LHCN-M2 (cell line): Measurements from ENCODE around the gene RGS8. TPM values are rescaled to one million over a fixed set of nuclear protein-coding genes. Genes with fewer than 3 reads are reported as not detected.
"Not testable (repeated sequence)": the region's sequence is repeated elsewhere in the genome, so short reads cannot be mapped to it uniquely, and the experiment has no call there.

Experiments used
- DNase-seq: peaks from one replicate; pipeline ENCODE4 v3.0.0-alpha.2; 2012; ENCODE audit warnings: low read depth
- total RNA-seq: library from RNA; depleted of rRNA; stranded (reverse); fragments of >200 nt; gene quantifications from 2 replicates; pipeline ENCODE4 v1.2.3, GENCODE V29; 2014

RGS8 gene
- total RNA-seq, 1 experiment from 2014 or later = not detected

DNA sequence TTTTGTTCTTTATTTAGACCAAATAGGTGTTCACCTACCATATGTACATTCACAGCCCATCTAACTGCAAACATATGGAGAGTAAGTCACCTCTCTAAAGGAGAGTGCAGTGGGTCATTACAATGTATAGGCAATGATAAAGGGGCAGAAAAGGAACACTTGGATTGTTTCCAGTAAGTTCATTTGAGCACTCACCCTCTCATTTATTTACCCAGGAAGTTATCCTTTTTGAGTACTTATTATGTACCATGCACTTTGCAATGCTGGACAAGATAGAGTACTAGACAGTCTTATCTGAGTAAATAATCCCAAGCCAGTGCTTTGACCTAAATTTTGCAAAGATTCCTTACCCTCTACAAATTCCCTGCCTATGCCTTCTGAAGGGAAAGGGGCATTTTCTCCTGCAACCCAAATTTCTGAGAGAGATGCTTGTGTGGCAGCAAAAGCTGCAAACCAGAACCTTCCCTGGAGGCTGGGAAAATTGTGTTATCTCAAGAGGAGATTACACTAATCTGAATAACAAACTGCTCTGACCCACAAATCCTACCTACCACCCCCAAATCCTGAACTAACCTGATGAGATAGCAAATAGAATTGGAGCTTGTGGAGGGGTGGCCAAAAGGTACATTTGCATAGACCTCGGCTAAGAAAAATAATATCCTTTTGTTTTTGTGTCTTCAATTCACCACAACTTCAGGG, 18.6 kb upstream of the RGS8 start:
- DNase-seq = no peak

DNA sequence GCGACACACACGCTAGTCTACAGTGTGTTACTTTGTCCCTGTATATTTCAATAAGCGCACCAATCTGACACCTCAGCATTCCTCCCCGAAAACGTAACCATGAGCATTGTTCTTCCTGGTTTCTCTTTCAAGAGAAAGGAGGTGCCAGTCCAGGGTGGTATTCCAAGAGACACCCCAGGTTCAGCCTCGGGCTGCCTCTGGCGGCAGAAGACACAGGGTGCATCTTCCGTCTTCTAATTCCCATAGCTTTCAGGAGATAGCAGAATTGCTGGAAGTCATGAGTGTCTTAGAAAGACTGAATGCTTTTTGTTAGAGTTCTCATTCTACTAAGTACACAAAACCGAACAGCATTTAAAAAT, 15.9 kb upstream of the RGS8 start:
- DNase-seq = no peak

DNA sequence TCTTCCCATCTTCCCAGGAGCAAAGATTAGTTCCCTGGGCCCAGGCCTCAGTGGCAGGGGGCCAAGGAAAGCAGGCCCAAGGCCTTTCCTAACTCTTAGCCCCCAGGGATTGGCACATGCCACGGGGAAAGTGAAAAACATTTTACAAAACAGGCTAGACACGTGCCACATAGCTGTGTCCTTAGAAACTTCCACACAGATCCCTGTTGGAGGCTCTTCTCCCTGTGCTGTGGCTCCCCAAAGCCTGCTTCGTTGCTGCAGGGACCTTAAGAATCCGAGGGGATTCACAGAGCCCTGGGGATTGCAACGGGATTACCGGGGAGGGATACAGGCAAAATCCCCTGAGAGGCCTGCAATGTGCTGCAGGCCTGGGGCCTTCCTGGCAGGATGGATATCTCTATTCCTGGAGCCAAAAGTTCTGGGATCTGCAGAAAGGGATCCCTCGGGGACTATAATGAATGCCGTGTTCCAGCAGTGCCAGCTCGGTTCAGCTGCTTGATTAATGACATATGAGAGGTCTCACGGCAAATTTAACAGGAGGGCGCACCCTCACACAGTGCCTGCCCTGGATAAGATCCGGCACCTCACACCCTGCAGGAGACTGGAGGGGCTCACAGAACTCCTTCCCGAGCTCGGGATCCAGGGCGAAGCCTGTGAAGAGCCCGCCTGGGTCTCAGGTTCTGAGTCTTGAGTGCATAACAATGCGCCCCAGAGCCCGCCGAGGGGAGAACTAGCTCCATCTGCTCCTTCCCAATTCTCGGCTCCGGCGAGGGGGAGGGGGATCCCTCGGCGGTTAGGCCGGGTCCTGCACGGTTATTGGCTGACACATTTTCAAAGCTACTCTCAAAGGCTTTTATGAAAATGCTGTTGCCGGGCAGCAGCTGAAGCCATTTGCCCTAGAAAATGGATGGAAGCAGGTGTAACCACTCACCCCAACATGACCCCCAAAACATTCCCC, 15.3 kb upstream of the RGS8 start:
- peak; percentile 93 for DNase-seq

DNA sequence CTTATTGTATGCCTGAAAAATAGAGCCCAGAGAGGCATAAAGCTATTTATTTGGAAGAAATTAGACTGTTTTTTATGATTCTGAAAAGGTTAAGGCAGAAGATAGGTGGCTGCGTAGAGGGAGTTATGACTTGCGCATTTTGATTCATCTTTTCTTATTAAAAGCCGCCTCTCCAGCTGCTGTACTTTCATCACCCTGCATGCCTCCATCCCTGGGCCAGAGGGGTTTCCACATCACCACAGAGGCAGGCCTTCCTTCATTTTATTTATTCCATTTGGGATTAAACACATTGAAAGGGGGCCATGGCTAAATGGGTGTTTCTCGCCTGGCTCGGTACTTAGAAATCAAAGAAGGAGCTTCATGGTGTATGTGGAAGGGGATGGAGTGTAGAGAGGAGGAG, 14.6 kb upstream of the RGS8 start:
- DNase-seq = peak; percentile 3

DNA sequence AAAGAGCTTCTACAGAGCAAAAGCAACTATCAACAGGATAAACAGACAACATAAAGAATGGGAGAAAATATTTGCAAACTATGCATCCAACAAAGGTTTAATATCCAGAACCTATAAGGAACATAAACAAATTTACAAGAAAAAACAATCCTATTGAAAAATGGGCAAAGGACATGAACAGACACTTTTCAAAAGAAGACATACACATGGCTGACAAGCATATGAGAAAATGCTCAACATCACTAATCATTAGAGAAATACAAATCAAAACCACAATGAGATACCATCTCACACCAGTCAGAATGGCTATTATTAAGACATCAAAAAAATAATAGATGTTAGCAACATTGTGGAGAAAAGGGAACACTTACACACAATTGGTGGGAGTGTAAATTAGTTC, 8.8 kb upstream of the RGS8 start:
- DNase-seq = not testable (repeated sequence)

DNA sequence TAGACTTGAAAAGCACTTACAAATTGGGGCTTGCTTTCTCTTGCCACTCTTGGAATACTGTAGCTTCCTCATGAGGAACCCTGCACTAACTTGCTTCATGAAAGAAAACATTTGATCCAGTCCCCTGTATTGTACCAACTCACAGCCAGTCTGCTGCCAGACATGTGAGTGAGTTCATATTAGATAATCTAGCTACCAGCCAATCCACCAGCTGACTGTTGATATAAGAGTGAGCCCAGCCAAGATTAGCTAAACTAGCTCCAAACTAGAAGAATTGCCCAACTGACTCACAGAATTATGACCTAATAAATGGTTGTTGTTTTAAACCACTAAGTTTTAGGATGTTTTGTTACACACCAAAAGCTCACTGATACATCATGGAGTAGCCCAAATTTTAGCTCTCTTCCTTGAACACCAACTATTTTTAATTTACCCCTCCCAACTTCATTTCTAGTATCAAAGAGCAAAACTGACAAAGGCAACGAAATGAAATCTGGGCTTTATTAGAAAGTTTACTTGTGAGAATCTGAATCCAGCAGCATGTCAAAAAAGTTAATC, 6.6 kb upstream of the RGS8 start:
- DNase-seq = no peak

DNA sequence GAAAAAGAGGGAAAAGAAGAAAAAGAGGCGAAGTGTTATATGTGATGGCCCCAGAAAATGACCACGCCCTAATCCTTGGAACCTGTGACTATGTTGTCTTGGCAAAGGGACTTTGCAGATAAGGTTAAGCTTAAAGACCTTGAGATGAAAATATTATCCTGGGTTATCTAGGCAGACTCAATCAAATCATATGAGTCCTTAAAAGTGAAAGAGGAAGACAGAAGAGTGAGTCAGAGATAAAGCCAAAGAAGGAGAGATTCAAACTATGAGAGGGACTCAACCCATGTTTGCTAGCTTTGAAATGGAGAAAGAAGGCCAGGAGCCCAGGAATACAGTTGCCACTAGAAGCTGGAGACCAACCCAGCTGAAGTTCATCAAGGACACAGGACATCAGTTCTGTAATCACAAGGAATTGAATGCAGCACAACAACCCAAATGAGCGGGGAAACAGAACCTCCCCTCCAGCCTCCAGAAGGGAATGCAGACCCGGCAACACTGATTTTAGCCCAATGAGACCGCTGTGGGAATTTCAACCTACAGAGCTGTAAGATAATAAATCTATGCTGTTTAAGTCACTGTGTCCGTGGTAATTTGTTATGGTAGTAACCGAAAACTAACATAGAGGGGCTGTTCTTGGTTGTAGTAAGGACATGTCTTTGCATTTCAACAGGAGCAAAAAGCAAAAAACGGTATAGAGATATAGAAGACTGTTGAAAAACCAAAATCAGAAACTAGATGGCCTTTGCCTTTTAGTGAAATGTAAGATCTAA, 4.2 kb upstream of the RGS8 start:
- no peak for DNase-seq

DNA sequence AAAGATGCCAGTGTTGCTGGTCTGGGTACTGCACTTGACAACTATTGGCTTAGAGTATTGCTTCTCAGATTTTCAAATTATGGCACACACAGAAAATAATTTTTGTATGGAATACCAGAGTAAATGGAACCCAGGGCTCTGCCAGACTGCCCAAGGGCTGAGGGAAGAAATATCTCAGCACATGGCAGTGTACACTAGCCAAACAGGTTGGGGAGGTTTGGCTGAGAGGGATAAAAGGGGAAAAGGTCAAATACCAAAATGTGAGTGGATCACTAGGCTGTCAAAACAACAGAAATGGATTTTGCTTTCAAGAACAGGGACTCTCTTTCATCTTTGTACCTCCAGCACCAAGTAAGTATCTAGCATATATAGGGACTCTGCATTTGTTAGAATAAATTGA, 3.0 kb upstream of the RGS8 start:
- no peak for DNase-seq

DNA sequence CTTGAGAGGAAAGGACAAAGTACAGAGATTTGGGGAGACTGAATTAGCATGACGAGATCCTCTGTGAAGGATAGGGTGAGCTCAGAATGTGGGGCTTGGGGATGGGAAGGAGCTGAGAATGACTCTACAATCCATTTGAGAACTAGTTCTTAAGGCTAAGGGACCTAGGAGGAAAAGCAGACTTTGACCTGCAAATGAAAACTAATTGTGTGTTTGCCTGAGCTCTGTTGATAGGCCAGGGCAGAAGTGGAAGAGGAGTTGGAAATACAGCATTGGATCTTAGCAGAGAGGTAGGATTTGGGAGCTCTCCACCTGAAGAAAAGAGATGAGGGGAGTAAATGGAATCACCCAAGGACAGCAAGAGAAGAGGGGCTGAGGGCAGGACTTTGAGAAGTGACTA, 2.1 kb upstream of the RGS8 start:
- no peak for DNase-seq

DNA sequence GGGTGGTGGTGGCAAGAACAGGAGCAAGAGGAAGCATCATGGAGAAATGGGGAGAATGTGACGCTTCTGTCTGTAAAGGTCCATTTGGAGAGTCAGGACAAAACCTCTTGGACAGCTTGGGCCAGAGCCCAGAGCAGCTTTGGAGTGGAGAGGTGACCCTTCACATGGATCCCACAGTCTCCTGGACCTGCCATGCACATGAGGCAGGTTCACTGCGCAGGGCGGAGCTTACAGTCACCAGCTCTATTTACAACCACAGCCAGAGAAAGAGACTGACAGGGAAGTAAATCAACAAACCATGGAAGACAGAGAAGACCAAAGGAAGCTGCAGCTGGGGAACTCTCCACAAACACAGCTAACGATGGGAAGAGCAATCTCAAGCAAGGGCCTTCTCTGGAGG, 828 bp upstream of the RGS8 start:
- DNase-seq = no peak

DNA sequence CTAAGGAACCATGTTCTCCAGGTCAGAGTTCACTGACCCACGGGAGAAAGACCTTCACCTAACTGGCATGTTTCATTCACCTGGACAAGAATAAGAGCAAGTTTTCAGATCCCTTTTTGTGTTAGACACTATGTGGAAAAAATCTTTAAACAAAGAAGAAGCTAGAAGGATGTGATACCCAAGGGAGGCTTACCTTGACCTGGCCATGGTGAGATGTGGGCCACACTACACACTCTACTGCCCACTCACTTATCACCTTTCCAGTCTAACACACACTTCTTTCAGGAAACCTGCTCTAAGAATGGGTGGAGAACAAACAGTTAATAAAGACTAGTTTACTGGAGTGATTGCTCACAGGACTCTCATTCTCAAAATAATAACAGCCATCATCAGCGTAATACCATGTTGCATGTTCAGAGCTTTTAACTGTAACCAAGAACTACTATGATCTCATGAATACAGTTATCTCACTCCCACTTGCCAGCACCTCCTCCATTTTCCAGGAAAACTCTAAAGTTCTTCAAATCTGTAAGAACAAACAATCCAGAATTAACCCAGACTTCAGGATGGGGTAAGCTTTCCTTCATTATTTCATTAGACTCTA, 1.4 kb downstream of the RGS8 start:
- DNase-seq = no peak

DNA sequence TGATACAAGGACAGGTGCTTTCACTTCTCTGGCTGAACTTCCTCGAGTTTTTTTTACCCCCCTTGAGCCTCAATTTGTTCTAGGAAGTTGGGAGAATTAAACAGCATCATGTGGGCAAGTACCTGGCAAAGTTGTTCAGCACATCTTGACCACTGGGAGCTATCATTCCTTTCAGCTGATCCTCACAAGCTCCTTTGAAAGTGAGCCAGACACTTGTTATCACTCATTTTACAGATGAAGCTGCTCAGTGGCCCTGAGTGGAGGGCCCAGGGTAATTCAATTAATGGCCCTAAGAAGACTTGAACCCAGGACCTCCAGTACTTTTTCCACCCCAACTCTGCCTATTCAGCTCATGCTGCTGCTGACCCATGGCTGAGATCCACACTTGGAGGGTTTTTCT, 2.0 kb downstream of the RGS8 start:
- DNase-seq = no peak

DNA sequence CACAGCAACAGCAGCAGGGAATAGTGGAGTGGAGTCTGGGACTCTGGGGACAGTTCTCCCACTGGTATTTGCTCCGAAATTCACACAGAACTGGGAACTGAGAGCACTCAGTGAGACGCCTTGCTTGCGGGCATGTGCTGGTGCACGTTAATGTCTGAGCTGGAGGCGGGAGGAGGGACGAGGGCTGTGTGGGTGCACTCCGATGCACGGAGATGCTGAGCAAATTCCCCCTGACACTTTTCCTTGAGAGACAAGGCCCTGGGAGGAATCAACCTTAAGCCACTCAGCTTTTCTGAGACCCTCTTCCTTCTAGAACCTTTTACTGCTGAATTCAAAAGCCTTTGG, 2.8 kb downstream of the RGS8 start:
- DNase-seq = no peak

DNA sequence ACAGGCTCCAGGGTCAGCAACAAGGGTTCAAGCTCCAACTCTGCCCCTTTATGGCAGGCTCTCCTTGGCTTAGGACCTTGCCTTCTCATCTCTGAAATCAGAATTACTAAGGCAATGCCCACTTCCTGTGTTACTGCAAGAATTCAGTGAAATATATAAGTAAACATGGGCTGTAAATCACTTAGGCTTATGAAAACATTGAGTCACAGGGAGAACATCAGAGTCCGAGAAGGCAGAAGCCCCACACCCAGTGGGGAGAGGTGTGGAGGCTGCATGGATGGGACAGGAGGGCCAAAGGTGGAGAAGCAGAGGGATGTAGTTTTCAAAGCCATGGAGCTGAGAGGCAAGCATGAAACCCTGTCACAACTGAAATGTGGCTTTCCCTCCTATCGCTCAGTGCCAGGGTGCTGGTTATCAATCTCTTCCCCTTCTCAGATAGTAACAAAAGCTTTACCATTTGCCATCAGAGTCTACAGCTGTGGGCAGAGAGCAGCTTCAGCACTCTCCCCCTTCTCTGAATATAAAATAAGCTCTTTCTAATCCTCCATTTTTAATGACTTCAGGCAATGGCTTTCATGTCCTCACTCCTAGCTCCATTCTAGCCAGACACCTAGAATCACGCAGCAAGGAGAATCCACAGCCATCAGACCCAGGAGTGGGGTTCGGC, 3.4 kb downstream of the RGS8 start:
- peak; percentile 4 for DNase-seq

DNA sequence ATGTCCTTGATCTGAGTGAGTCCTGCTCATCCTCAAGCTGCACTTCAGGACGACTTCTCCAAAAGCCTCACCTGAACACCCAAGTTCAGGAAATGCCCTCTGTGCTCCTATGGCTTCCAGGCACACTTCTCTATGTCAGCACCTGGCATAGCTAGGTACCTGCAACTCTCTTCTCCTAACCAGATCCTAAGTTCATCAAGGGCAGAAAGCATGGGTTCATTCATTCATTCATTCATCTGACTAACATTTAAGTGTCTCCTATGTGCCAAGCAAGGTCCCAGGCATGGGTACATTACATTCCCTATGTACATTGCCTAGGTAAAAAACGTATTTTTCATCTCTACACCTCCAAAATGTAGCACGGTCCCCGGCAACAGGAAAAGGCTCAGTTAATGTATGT, 4.0 kb downstream of the RGS8 start:
- no peak for DNase-seq

DNA sequence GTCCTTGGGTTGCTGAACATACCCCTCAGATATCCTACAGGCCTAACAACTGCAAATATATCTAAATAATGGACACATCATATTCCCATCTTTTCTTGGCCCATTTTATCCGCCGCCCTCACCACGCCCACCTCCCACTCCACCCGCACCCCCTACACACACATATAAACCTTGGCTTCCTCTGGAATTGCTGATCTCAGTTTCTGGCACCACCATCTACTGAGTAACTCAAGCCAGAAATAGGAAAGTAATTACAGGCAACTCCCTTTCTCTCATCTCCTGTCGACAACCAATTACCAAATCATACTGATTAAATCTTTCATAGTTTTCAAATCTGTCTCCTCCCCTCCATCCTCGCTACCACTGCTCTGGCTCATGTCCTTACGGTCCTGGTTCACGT, 4.7 kb downstream of the RGS8 start:
- DNase-seq = no peak

DNA sequence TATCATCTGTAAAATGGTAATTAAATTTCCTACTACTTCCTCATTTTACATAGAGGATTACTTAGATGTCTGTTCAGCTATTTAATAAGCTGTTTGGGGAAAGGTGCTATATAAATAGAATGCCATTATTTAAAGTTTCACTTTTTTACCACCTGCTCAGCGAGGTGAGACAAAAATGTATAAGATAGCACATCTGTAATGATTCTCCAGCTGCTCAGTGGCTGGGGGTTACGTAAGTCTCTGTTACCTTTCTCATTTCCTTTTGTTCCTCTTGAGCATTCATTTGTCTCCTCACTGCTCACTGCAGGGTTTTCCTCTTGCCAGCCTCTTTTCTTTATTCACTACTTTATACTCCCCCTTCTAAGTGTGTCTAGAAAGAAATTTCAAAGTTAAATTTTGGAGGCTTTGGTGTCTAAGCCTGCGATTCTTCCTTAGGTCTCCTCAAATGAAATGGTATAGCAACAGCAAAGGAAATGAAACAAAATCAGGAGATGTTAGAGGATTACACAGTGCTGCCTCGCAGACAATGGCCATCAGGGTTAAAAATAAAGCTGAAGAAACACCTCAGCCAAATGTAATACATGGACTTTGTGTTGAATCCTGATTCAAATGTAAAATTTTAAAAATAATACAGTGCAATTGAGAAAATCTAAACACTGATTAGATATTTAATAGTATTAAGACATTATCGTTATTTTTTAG, 6.8 kb downstream of the RGS8 start:
- no peak for DNase-seq

DNA sequence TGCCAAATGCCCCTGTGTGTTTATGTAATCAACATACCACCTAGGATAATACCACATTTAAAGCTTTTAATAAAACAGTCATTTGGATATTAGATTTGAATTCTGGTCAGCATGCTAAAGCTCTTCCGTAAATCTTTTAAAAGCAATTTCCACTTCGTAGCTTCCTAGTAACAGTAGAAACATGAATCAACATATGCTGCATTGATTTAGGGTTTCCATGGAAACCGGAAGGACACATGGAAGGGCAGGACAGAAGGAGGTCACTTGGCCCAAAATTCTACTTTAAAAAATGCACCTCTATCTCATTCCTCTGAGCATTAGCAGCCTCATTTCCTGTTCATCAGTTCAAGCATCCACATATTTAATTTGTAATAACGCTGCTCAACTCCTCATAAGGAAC, 8.1 kb downstream of the RGS8 start:
- DNase-seq = peak; percentile 5

DNA sequence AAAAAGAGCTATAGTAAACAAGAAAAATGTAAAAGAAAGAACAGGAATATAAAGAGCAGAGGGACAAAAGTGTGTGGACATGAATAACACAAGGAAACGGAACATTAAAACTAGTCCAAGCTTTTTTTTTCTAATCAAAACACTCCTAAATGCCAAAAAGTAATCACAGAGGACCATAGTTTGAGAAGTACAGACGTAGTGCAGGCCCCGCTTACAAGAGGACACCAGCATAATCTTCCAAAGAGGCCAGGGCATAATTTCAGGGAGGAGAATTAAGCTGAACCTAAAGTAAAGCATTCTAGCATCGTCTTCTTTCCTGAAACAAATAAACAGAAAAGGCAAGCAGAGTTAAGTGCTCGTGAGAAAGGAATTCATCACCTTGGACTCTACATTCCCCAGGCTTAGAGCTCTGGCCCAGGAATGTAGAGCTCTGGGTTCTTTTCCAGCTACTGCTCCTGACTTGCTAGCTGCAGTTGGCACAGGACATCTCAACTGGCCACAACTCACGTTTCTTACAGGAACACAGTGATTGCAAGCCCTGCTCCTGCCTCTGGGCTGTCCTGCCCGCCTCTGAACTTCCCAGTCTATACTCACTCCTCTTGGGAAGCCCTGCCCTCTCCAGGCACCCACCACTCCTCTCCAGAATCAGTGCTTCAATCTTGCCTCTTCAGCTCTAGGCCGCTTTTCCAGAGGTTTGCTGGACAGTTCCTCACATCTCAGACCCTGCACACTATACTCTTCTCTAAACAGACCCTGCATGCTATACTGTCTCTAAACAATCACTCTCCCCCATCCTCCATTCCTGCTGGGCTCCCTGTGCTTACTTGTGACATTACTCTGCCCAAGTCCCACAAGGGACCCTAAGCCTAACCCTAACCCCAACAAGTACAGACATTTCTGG, 9.8 kb downstream of the RGS8 start:
- DNase-seq = peak; percentile 5

DNA sequence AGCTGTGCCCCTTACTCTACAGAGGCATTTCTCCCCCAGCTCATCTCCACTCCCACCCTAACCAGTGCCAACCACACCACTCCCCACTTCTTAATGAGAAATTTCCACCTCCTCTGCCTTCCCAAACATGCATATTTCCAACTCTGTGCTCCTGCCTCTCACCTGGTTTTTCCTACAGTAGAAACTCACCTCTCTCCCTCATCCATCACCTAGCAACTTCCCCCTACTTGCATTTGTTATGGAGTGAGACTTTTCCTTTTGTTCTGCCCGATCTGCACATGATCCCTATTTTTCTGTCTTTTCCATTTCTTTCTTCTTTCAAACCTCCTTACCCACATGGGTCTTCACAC, 11.9 kb downstream of the RGS8 start:
- no peak for DNase-seq
